CD4-positive, alpha-beta T cell (primary cell): ENCODE results near the gene MUC2. TPM values are rescaled to one million over a fixed set of nuclear protein-coding genes. Genes with fewer than 3 reads are reported as not detected.

ENCODE experiments used
- ATAC-seq: fragments of 200-7000 bp; cut with Tn5 transposase; one replicate; pipeline ENCODE4 v1.10.0; 2022; ENCODE audit warnings: mild to moderate bottlenecking; ENCODE audit not compliant: poor library complexity
- CTCF ChIA-PET: fragments of 350-600 bp; sonication (Branson Sonifier 250); formaldehyde crosslinking; loops from one replicate; lab custom pipeline; 2021; ENCODE audit warnings: antibody characterized with exemption, inconsistent platforms; lab: Charles Lee
- POLR2A ChIA-PET: fragments of 350-600 bp; sonication (Branson Sonifier 250); formaldehyde crosslinking; loops from one replicate; lab custom pipeline; 2021; ENCODE audit warnings: antibody characterized with exemption, inconsistent platforms; lab: Charles Lee
- DNase-seq, 14 experiments: peaks; one replicate each; pipeline ENCODE4 v3.0.0-alpha.2; 2013 to 2020; ENCODE audit warnings: mixed read lengths in 2 of 14
- H3K27ac ChIP-seq, 2 donors: one replicate each; pipeline versions ENCODE4 v1.5.1 to v1.7.0; 2013; ENCODE audit warnings: low read length in 2 of 2, low read depth in 1 of 2, mild to moderate bottlenecking in 1 of 2
- H3K27me3 ChIP-seq, 2 experiments: 1 replicate in 1 of 2; 2 replicates in 1 of 2; pipeline versions ENCODE4 v1.6.1 to v1.7.0; 2013; ENCODE audit warnings: low read length in 2 of 2, control low read depth in 1 of 2, mild to moderate bottlenecking in 1 of 2, moderate library complexity in 1 of 2; ENCODE audit not compliant: insufficient read depth in 2 of 2, control insufficient read depth in 1 of 2
- H3K36me3 ChIP-seq: one replicate; pipeline ENCODE4 v1.6.1; 2013; ENCODE audit warnings: low read length, control low read depth; ENCODE audit not compliant: insufficient read depth
- H3K4me1 ChIP-seq: one replicate; pipeline ENCODE4 v1.6.1; 2013; ENCODE audit warnings: low read length, control low read depth; ENCODE audit not compliant: insufficient read depth
- H3K4me3 ChIP-seq: one replicate; pipeline ENCODE4 v1.5.1; 2013; ENCODE audit warnings: mild to moderate bottlenecking, low read length, moderate library complexity
- H3K9me3 ChIP-seq, 2 experiments: 1 replicate in 1 of 2; 2 replicates in 1 of 2; pipeline versions ENCODE4 v1.6.1 to v1.7.0; 2013; ENCODE audit warnings: low read length in 2 of 2, mild to moderate bottlenecking in 2 of 2, control low read depth in 1 of 2, moderate library complexity in 1 of 2; ENCODE audit not compliant: control insufficient read depth in 1 of 2, insufficient read depth in 1 of 2
- H3K27ac Mint-ChIP-seq: one replicate; pipeline ENCODE4 v1.8.0; 2020; ENCODE audit warnings: mixed read lengths
- H3K27me3 Mint-ChIP-seq: one replicate; pipeline ENCODE4 v1.8.0; 2021; ENCODE audit warnings: mixed read lengths
- H3K36me3 Mint-ChIP-seq: one replicate; pipeline ENCODE4 v1.8.0; 2021; ENCODE audit warnings: low read depth, mixed read lengths
- H3K4me1 Mint-ChIP-seq: one replicate; pipeline ENCODE4 v1.8.0; 2021; ENCODE audit warnings: low read depth, mixed read lengths
- H3K4me3 Mint-ChIP-seq: one replicate; pipeline ENCODE4 v1.8.0; 2020; ENCODE audit warnings: mild to moderate bottlenecking, mixed read lengths
- H3K9me3 Mint-ChIP-seq: one replicate; pipeline ENCODE4 v1.8.0; 2020; ENCODE audit warnings: mixed read lengths
- intact Hi-C, 2 experiments: fragments of 100-400 bp; cut with DNase I in 1 of 2; cut with micrococcal nuclease in 1 of 2; formaldehyde crosslinking; loops; one replicate each; pipeline versions ENCODE4 v1.15.1 to v1.9.0; 2023 to 2025; cut with DNase I, micrococcal nuclease
- total RNA-seq, 174 experiments: library from RNA in 2 of 174; stranded (reverse) in 2 of 174; gene quantifications; one replicate each; pipeline ENCODE4 v1.2.3 and lab custom pipeline; 2021 to 2026
- TF ChIP-seq, protein P1 (sequence below): fragments of 200-600 bp; IDR thresholded peaks from one replicate; pipeline ENCODE4 v1.8.0; 2022; ENCODE audit warnings: antibody characterized with exemption, mild to moderate bottlenecking

MUC2 gene
- total RNA-seq, 2 experiments from 2014 or later, result not detected

- H3K27ac Mint-ChIP-seq, result no peak overlapping the region
- no peaks in the 10 kb centered on the region for H3K9me3 Mint-ChIP-seq
- Histone ChIP-seq H3K27me3 (no peaks in the 10 kb centered on the region), H3K4me1 (no peaks in the 10 kb centered on the region), H3K27ac (no peak overlapping the region), H3K9me3 (no peaks in the 10 kb centered on the region), H3K4me3 (no peak overlapping the region), H3K36me3 (no peaks in the 10 kb centered on the region)
- ChIA-PET CTCF (no interaction called here), POLR2A (no interaction called here)
- no peaks in the 10 kb centered on the region for H3K27me3 Mint-ChIP-seq
- DNase-seq (no peak), ATAC-seq (no peak)
- no peaks in the 10 kb centered on the region for H3K4me1 Mint-ChIP-seq
- H3K4me3 Mint-ChIP-seq, result no peak overlapping the region
- intact Hi-C loops, result no loop called here
- TF ChIP-seq, protein P1, sequence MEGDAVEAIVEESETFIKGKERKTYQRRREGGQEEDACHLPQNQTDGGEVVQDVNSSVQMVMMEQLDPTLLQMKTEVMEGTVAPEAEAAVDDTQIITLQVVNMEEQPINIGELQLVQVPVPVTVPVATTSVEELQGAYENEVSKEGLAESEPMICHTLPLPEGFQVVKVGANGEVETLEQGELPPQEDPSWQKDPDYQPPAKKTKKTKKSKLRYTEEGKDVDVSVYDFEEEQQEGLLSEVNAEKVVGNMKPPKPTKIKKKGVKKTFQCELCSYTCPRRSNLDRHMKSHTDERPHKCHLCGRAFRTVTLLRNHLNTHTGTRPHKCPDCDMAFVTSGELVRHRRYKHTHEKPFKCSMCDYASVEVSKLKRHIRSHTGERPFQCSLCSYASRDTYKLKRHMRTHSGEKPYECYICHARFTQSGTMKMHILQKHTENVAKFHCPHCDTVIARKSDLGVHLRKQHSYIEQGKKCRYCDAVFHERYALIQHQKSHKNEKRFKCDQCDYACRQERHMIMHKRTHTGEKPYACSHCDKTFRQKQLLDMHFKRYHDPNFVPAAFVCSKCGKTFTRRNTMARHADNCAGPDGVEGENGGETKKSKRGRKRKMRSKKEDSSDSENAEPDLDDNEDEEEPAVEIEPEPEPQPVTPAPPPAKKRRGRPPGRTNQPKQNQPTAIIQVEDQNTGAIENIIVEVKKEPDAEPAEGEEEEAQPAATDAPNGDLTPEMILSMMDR, result no peak
- H3K36me3 Mint-ChIP-seq, result no peaks in the 10 kb centered on the region
Measured at GRCh38 chr11:1082728-1083620, 8.3 kb downstream of the MUC2 start.

- H3K27me3 ChIP-seq, result no peaks in the 10 kb centered on the region
- ChIA-PET POLR2A (no interaction called here), CTCF (no interaction called here)
- no peak overlapping the region for H3K27ac ChIP-seq
- H3K36me3 Mint-ChIP-seq, result no peaks in the 10 kb centered on the region
- TF ChIP-seq, protein P1, result no peak
- no peak overlapping the region for H3K4me3 ChIP-seq
- no peak overlapping the region for H3K27ac Mint-ChIP-seq
- H3K9me3 Mint-ChIP-seq, result no peaks in the 10 kb centered on the region
- no peak overlapping the region for H3K4me3 Mint-ChIP-seq
- H3K27me3 Mint-ChIP-seq, result no peaks in the 10 kb centered on the region
- no peaks in the 10 kb centered on the region for H3K36me3 ChIP-seq
- H3K9me3 ChIP-seq, result no peaks in the 10 kb centered on the region
- DNase-seq (no peak), ATAC-seq (no peak)
- no peaks in the 10 kb centered on the region for H3K4me1 ChIP-seq
- no peaks in the 10 kb centered on the region for H3K4me1 Mint-ChIP-seq
- intact Hi-C loops, result no loop called here
Measured at GRCh38 chr11:1083621-1084551, 9.2 kb downstream of the MUC2 start.

DNA sequence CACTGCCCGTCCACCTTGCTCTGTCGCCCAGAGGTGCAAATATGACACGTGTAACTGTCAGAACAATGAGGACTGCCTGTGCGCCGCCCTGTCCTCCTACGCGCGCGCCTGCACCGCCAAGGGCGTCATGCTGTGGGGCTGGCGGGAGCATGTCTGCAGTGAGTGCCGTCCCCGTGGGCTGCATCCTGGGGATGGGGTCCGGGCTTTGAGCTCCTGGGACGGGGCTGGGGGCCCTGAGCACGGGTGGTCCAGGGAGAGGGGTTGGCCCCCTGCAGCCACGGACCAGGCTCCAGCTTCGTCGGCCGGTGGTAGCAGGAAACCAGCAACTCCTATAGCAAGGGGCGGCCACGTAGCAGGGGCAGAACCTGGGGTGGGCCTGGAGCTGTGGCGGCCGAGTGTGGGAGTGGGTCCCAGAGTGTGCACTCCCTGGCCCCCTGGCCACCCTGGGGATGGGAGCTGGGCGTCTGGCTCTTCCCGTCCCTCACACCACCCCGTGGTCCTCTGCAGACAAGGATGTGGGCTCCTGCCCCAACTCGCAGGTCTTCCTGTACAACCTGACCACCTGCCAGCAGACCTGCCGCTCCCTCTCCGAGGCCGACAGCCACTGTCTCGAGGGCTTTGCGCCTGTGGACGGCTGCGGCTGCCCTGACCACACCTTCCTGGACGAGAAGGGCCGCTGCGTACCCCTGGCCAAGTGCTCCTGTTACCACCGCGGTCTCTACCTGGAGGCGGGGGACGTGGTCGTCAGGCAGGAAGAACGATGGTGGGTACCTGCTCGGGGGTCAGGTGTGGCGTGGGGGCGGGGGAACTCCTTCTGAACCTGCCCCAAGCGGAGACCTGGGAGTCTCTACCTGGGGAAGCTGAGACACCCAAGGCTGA is 10.1 kb downstream of the MUC2 start:
- no peaks in the 10 kb centered on the region for H3K9me3 ChIP-seq
- POLR2A ChIA-PET, result no interaction called here
- TF ChIP-seq, protein P1, result no peak
- H3K36me3 ChIP-seq, result no peaks in the 10 kb centered on the region
- Mint-ChIP-seq H3K27me3 (no peaks in the 10 kb centered on the region), H3K9me3 (no peaks in the 10 kb centered on the region), H3K36me3 (no peaks in the 10 kb centered on the region), H3K4me1 (no peaks in the 10 kb centered on the region), H3K4me3 (no peak overlapping the region), H3K27ac (no peak overlapping the region)
- H3K4me3 ChIP-seq, result no peak overlapping the region
- ATAC-seq (no peak), DNase-seq (no peak)
- intact Hi-C loops, result no loop called here
- H3K27ac ChIP-seq, result no peak overlapping the region
- H3K4me1 ChIP-seq, result no peaks in the 10 kb centered on the region
- CTCF ChIA-PET, result no interaction called here
- H3K27me3 ChIP-seq, result no peaks in the 10 kb centered on the region
